Measurements from ENCODE around the gene THSD7B.

DNA sequence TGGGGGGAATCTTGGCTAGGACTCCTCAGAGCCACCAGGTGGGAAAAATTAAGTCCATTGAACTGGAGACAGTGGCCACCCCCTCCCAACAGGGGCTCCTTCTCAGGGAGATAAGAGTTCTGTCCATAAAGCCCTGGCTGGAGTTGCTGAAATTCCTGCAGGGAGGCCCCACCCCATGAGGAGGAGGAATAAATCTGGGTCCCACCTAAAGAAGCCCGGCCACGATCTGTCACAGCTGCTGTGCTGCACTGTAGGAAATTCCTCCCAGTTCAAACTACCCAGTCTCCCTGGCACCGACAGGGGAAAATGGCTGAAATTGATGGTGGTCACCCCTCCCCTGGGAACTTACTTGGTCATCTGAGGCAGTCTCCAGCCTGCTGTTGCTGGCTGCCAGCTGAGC lies 215.0 kb downstream of the THSD7B start:
- TF ChIP-seq, protein P1, sequence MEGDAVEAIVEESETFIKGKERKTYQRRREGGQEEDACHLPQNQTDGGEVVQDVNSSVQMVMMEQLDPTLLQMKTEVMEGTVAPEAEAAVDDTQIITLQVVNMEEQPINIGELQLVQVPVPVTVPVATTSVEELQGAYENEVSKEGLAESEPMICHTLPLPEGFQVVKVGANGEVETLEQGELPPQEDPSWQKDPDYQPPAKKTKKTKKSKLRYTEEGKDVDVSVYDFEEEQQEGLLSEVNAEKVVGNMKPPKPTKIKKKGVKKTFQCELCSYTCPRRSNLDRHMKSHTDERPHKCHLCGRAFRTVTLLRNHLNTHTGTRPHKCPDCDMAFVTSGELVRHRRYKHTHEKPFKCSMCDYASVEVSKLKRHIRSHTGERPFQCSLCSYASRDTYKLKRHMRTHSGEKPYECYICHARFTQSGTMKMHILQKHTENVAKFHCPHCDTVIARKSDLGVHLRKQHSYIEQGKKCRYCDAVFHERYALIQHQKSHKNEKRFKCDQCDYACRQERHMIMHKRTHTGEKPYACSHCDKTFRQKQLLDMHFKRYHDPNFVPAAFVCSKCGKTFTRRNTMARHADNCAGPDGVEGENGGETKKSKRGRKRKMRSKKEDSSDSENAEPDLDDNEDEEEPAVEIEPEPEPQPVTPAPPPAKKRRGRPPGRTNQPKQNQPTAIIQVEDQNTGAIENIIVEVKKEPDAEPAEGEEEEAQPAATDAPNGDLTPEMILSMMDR (conservative IDR thresholded peaks at IDR 0.05; ENCODE audit: low read length): no peak
- no peak for TF ChIP-seq EZH2phosphoT487 (IDR thresholded peaks at IDR 0.05; ENCODE audit: borderline replicate concordance)

Data from Loucy (cell line).